NCI-H748 treated with DMSO at 0.1 percent for 48 hours (cell line): ENCODE data around the gene GLIS2.

ENCODE experiments used
- DNase-seq: peaks from one replicate; lab custom pipeline; 2025; lab: John Stamatoyannopoulos, UW

GLIS2 gene

DNA sequence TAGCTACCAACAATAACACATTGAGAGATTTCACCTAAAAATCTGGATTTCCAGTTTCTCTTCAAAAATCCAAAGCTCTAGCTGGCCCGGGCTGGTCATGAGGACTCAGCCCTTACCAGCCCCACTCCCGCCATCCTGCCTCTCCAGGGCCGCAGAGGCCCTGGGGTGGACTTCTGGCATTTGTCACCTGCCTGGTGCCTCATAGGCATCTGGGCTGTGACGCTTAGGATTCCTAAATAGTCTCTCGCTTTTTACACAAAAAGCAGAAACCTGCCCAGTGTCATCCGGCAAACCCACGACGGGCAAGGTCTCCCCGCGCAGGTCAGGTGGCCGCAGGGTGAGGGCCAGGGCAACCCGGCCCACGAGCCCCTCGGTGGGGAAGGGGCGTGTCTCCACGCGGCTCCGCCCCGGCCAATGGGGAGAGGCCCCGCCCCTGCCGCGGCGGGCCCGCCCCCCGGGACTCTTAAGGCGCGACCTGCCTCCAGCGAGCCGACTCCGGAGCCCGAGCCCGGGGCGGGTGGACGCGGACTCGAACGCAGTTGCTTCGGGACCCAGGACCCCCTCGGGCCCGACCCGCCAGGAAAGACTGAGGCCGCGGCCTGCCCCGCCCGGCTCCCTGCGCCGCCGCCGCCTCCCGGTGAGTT, 55.6 kb downstream of the GLIS2 start, which contains the start of gene VASN:
VASN (plus strand) TSS at position 492 of the 644 bp plus-strand sequence. CDS start 9,030 bp downstream, outside the sequence.
- no peak for DNase-seq

DNA sequence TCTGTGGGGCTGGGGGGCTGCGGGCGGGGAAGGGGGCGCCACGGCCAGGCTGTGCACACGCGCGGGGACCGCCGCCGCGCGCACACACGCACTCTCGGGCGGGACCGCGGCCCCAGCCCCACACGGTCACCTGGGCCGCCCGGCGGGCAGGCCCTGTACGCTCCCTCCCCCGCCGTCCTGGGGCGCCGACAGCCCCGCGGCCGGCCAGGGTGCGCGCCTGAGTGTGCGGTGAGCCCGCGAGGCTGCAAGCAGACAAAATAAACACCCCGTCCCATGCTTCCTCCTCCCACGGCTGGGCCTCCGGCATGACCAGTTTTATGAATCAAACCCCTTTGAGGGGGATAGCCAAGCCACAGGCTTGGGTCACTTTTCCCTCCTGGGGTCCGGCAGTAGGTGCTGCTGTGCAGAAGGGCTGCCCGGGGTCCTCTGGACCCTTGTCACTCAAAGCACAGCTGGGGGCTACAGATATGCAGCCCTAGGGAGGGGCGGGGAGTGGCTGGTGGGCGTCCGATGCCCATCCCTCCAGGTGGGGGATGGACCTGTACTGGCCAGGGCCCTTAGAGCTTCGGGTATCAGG, 56.2 kb downstream of the GLIS2 start:
- DNase-seq = no peak

DNA sequence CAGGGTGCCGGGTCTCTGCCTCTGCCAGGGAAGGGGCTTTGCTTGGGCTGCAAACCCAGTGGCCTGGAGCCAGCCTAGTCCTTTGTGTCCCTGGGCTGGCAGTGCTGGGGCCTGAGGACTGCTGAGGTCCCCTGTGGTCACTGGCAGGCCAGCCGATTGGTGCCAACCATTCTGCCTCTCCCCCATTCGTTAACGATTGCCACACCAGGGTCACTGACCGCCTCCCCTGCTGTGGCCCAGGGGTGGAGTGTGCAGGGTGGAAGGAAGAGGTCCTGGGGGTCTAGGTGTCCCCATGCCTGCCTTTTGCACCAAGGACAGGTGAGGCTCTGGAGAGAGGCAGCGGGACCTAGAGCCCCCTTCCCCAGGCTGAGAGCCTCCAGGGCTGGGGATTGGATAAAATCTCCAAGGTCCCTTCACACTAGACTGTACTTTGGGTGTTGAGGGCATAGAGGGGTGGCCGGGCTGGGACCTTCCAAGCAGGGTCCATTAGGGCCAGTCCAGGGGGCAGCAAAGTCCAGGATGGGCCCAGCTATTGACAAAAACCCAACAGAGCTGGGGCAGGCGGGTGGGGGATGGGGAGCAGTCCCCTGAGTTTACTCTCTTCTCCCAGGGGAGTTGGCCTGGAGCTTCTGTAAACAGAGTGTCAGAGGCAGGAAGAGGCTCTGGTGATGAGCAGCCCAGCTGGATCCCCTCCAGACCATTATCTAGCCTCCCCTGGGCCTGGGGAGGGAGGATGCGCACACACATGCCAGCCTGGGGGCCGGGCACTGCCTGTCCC, 56.9 kb downstream of the GLIS2 start:
- no peak for DNase-seq

DNA sequence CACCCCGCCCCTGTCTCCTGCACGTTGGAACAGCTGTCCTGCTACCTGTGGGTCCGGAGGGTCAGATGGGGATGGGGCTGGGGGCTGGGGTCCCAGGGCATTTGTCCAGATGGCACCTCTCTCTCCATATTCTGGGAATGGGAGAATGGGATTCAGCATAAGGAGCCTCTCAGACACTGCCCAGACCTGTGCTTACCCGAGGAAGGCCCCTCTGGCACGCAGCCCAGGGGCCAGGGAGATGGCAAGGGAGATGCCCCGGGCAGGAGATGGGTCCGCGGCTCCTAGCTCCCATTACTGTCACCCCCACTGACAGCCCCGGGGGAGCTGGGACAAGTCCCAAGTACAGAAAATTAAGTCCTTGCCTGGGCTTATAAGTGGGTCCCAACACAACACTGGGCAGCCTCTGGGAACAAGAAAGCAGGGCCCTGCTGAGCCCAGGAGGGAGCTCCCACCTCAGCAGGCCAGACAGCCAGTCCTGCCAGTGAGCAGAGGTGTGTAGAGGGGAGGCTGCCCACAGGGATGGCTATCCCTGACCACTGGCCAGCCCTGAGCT, 57.6 kb downstream of the GLIS2 start:
- no peak for DNase-seq

DNA sequence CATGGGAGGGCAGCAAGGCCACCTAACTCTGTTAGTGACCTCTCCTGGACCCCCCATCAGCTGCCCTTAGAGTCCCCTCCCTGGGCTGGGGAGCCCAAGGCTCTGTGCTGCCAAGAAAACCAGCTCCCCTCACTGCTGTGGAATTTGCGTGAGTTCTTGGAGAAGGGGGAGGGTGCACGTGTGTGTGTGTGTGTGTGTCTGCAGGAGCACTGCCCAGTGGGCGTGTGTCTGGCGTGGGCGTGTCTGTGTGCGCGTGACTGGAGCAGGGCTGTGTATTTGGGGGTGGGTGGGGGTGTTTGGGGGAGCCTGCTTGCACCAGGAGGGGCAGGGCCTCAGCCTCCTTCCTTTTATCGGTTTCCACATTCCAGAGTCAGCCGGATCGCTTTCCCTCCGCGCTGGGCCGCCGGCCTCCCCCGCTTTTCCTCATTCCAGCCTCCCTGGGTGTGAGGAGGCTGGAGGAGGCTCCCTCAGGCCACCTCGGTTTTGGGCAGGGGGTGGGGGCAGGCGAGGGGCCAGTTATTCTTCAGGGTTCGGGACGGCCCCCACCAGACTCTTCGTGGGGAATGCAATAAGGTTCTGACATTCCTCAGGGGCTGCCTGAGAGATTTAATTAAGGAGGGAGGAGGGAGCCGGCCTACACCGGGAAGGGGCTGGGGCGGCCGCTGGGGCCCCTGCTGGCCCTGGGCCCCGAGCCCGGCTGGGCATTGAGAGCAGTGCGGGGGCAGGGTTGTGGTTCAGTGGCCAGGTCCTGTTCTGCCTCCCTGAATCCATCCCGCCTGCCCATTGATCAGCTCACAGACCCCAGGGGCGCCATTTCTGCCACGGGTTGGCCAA, 58.3 kb downstream of the GLIS2 start:
- no peak for DNase-seq

DNA sequence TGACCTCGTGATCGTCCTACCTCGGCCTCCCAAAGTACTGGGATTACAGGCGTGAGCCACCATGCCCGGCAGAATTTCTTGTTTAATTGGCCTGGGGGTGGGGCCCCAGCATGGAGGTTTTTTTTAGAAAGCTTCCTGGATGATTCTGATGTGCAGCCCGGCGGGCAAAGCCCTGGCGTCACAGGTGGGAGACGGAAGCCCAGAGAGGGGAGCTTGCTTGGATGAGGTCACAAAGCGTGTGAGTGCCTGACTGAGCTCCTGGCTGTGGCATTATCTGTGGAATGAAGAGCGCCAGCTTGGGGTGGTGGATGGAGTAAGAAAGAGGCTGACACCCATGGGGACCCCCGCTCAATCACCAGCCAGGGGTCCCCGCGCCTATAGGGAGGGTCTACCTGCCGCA, 59.9 kb downstream of the GLIS2 start:
- no peak for DNase-seq

DNA sequence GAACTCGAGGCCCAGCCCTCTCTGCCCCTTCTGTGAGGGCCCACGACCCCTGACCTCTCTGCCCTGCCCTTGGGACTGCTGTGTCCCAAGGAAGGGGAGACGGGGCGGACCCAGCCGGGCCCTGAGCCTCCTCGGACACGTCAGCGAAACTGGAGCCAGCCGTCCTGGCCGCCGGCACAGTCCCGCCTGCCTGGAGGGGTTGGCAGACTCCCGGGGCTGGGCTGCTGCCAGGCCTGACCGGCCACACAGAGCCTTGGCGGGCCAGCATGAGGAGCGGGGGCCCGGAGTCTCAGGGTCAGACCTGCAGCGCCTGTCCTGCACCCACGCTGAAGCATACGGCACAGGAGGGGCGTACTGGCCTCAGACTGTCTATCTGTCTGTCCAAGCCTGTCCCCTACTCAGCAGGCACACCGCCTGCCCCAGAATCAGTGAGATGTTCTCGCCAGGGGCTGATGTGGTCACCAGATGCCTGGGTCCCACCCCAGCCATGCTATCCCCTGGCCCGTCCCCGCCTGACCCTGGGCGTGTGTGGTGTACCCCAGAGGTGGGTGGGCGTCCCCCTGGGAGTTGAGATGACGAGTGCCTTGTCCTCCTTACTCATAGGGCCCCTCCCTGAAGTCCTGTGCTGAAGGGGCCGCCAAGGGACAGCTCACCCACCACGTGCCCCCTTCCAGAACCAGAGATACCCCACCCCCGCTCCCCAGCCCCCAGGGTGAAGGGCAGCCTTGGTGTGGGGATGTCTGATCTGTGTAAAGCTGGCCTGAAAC, 60.4 kb downstream of the GLIS2 start:
- DNase-seq = no peak

DNA sequence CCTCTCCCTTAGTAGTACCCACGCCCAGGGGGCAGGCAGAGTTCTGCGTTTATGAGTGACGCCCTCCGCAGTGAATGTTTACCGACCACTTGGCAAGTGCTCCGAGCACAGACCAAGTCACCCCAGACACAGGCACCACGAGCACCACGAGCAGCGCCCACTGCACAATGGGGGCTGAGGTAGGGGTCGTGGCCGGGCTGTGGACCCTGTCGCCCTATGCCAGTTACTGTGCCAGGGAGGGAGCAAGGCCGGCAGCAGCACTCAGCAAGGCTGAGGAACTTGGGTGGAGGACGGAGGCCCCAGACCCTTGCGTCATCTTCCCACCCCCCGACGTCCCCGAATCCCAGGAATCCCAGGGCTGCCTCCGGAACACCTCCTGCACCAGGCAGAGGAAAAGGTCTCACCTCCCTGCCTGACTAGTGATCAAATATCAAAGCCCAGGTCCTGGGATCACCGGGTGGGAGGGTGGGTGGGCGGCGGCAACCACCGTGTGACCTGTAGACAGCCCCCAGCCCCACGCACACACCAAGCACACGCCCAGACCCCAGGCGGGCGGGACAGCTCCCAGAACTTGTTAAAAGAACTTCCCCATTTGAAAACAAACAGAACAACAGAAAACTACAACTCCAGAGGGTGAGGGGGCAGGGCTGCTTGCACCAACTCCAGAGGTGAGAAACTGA, 61.2 kb downstream of the GLIS2 start:
- DNase-seq = no peak

DNA sequence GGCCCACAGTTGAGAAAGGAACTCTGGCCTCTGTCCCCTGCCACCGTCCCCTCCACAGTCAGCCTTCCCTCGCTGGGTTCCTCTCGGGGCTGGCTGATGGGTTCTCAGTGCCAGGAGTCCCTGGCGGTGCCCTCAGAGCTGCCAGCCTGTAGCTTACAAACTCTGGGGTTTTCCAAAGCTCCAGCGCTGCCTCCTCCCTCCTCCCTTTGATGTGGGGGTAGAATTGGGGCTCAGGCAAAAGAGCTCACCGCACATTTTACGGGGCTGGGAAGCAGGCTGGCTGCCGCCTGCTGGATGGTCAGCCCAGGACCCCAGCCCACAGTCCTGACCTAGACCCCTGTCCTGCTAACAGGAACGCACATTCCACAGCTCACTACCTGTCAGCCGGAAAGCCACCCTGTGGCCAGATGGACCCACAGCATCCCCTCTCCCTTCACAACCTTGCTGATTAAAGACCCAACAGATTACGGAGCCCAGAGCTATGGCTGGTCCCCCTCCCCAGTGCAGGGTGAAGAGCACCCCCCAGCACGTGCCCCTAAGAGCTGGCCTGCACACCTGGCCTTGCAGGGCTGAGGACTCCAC, 61.8 kb downstream of the GLIS2 start:
- DNase-seq = no peak

DNA sequence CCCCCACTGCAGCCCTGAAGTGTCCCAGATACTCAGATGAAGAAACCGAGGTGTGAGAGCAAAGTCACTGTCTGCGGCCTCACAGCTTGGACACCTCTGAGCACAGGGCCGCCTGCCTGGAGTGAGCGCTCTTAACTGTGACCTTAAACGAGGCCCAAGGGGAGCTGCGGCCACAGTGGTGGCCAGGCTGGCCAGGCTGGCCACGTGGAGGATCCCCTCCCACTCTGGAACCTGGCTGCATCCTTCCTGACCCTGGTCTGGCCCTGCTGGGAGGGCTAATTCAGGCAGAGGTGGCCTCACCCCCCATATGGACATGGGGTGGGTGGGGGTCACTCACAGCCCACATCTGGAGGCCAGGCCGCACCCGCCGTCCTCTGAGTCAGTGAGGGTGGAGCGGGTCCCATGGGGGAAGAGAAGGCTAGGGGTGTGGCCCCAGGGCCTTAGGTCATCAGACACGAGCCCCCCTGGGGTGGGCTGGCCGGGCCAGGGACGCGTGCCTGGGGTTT, 62.3 kb downstream of the GLIS2 start:
- DNase-seq = no peak

DNA sequence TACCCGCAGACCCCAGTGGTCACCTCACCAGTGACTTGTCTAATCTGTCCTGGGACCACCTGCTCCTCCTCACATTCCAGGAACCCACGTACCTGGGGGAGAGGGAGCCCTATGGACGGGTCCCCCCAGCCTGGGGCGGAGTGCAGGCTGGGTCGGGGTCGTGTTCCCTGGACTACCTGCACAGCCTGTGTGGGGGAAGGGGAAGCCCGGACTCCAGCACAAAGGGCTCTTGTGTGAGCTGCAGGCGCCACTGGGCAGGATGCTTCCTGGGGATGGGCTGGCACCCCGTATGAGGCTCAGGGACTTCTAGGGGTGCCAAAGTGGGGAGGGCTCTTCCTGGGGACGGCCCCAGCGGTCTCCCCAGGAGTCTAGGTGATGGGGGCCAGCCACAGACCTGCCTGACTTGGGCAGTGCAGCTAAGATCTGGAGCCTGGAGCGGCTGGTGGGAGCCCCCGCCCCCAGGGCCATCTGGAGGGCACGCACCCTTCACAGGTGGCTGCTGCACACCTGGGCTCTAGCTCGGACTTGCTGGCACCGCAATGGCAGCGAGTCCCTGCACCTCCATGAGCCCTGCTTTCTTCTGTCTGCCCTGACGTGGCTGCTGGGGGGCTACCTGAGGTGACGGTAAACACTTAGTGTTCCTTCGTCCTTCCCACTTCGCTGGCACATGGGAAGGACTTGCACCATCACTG, 63.3 kb downstream of the GLIS2 start:
- DNase-seq = no peak

- no peak for DNase-seq
Measured at GRCh38 chr16:4380119-4381063, 64.5 kb downstream of the GLIS2 start.

DNA sequence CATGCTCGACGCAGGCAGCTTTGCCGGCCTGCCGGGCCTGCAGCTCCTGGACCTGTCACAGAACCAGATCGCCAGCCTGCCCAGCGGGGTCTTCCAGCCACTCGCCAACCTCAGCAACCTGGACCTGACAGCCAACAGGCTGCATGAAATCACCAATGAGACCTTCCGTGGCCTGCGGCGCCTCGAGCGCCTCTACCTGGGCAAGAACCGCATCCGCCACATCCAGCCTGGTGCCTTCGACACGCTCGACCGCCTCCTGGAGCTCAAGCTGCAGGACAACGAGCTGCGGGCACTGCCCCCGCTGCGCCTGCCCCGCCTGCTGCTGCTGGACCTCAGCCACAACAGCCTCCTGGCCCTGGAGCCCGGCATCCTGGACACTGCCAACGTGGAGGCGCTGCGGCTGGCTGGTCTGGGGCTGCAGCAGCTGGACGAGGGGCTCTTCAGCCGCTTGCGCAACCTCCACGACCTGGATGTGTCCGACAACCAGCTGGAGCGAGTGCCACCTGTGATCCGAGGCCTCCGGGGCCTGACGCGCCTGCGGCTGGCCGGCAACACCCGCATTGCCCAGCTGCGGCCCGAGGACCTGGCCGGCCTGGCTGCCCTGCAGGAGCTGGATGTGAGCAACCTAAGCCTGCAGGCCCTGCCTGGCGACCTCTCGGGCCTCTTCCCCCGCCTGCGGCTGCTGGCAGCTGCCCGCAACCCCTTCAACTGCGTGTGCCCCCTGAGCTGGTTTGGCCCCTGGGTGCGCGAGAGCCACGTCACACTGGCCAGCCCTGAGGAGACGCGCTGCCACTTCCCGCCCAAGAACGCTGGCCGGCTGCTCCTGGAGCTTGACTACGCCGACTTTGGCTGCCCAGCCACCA, 65.4 kb downstream of the GLIS2 start:
- no peak for DNase-seq

DNA sequence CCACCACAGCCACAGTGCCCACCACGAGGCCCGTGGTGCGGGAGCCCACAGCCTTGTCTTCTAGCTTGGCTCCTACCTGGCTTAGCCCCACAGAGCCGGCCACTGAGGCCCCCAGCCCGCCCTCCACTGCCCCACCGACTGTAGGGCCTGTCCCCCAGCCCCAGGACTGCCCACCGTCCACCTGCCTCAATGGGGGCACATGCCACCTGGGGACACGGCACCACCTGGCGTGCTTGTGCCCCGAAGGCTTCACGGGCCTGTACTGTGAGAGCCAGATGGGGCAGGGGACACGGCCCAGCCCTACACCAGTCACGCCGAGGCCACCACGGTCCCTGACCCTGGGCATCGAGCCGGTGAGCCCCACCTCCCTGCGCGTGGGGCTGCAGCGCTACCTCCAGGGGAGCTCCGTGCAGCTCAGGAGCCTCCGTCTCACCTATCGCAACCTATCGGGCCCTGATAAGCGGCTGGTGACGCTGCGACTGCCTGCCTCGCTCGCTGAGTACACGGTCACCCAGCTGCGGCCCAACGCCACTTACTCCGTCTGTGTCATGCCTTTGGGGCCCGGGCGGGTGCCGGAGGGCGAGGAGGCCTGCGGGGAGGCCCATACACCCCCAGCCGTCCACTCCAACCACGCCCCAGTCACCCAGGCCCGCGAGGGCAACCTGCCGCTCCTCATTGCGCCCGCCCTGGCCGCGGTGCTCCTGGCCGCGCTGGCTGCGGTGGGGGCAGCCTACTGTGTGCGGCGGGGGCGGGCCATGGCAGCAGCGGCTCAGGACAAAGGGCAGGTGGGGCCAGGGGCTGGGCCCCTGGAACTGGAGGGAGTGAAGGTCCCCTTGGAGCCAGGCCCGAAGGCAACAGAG, 66.3 kb downstream of the GLIS2 start:
- no peak for DNase-seq

GRCh38 chr16:4382795-4383357, 67.0 kb downstream of the GLIS2 start:
- no peak for DNase-seq
